Superior temporal gyrus (tissue), 1 donor: ENCODE measurements around the gene FLT3LG.

Experiments
- DNase-seq: peaks from one replicate; pipeline ENCODE4 v3.0.0-alpha.2; 2016; ENCODE audit errors: extremely low spot score

The FLT3LG gene

GRCh38 chr19:49488046-49488862 is 14.2 kb downstream of the FLT3LG start:
- no peak for DNase-seq

- no peak for DNase-seq
Observed at GRCh38 chr19:49488863-49489537, 15.0 kb downstream of the FLT3LG start.

- DNase-seq = no peak
Observed at GRCh38 chr19:49489601-49490167, 15.7 kb downstream of the FLT3LG start.

- DNase-seq = no peak
Observed at GRCh38 chr19:49490287-49491029, 16.4 kb downstream of the FLT3LG start.

GRCh38 chr19:49491030-49491803 is 17.2 kb downstream of the FLT3LG start:
- no peak for DNase-seq

GRCh38 chr19:49491804-49492572 is 18.0 kb downstream of the FLT3LG start:
- no peak for DNase-seq

GRCh38 chr19:49492573-49493405 is 18.8 kb downstream of the FLT3LG start:
- DNase-seq = no peak

GRCh38 chr19:49496574-49497008 is 22.6 kb downstream of the FLT3LG start:
- DNase-seq = peak; percentile 27

- no peak for DNase-seq
Observed at GRCh38 chr19:49497047-49497788, 23.2 kb downstream of the FLT3LG start.

- DNase-seq = no peak
Observed at GRCh38 chr19:49497789-49498103, 23.7 kb downstream of the FLT3LG start.

- no peak for DNase-seq
Observed at GRCh38 chr19:49498475-49498874, 24.5 kb downstream of the FLT3LG start.

- no peak for DNase-seq
Observed at GRCh38 chr19:49499030-49499670, 25.1 kb downstream of the FLT3LG start.

- no peak for DNase-seq
Observed at GRCh38 chr19:49502866-49503581, 29.0 kb downstream of the FLT3LG start.

GRCh38 chr19:49503582-49503962 is 29.6 kb downstream of the FLT3LG start:
- DNase-seq = no peak

- peak; percentile 46 for DNase-seq
Observed at GRCh38 chr19:49506575-49507105, 32.6 kb downstream of the FLT3LG start.

- DNase-seq = no peak
Observed at GRCh38 chr19:49507803-49508494, 33.9 kb downstream of the FLT3LG start.
